ENCODE data around the gene FNDC8.
A peak's percentile ranks its signal among the peaks of the same experiment; 100 is the strongest.
"Not testable (repeated sequence)": the region's sequence is repeated elsewhere in the genome, so short reads cannot be mapped to it uniquely, and the experiment has no call there.

FNDC8 gene

DNA sequence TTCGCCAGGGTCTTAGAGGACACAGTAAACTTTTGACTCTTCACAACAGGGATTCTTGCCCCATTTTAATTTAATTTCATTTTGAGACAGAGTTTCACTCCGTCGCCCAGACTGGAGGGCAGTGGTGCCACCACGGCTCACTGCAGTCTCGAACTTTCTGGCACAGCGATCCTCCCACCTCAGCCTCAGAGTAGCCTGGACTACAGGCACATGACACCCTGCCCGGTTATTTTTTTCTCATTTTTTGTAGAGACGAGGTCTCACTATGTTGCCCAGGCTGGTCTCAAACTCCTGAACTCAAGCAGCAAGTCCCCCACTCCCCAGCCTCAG lies 21.0 kb downstream of the FNDC8 start:
- TF ChIP-seq, protein P1, sequence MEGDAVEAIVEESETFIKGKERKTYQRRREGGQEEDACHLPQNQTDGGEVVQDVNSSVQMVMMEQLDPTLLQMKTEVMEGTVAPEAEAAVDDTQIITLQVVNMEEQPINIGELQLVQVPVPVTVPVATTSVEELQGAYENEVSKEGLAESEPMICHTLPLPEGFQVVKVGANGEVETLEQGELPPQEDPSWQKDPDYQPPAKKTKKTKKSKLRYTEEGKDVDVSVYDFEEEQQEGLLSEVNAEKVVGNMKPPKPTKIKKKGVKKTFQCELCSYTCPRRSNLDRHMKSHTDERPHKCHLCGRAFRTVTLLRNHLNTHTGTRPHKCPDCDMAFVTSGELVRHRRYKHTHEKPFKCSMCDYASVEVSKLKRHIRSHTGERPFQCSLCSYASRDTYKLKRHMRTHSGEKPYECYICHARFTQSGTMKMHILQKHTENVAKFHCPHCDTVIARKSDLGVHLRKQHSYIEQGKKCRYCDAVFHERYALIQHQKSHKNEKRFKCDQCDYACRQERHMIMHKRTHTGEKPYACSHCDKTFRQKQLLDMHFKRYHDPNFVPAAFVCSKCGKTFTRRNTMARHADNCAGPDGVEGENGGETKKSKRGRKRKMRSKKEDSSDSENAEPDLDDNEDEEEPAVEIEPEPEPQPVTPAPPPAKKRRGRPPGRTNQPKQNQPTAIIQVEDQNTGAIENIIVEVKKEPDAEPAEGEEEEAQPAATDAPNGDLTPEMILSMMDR (IDR thresholded peaks at IDR 0.05; ENCODE audit: insufficient read depth, low read length, missing control alignments): no peak
- DNase-seq (ENCODE audit: low read depth, low spot score): no peak
- peak overlapping the region; percentile 98 for H3K4me3 ChIP-seq (ENCODE audit: low read depth, low read length)
- POLR2A ChIA-PET: no interaction called here
- CTCF ChIA-PET: interaction anchor here (2.0 kb wide), 1 partner anchor 14 kb away, joined by 24 read pairs; no protein-coding TSS in a partner anchor

DNA sequence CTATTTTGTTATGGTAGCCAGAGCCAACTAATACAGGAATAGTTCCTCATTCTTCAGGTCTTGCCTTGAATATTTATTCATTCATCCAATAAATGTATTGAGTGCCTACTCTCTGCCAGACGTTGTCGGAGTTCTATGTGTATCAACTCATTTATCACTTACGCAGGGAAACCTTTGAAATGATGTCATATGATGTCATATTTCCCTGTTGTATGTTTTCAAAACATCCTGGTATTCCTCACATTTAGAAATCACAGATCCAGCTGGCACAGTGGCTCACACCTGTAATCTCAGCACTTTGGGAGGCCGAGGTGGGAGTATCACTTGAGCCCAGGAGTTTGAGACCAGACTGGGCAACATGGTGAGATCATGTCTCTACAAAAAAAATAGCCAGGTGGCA lies 23.4 kb downstream of the FNDC8 start:
- ChIA-PET POLR2A (no interaction called here), CTCF (interaction anchor here (2.1 kb wide), 1 partner anchor 126 kb away, joined by 5 read pairs; no protein-coding TSS in a partner anchor)
- DNase-seq (ENCODE audit: low read depth, low spot score): no peak
- H3K4me3 ChIP-seq (ENCODE audit: low read depth, low read length): no peak overlapping the region
- TF ChIP-seq, protein P1 (IDR thresholded peaks at IDR 0.05; ENCODE audit: insufficient read depth, low read length, missing control alignments): no peak

DNA sequence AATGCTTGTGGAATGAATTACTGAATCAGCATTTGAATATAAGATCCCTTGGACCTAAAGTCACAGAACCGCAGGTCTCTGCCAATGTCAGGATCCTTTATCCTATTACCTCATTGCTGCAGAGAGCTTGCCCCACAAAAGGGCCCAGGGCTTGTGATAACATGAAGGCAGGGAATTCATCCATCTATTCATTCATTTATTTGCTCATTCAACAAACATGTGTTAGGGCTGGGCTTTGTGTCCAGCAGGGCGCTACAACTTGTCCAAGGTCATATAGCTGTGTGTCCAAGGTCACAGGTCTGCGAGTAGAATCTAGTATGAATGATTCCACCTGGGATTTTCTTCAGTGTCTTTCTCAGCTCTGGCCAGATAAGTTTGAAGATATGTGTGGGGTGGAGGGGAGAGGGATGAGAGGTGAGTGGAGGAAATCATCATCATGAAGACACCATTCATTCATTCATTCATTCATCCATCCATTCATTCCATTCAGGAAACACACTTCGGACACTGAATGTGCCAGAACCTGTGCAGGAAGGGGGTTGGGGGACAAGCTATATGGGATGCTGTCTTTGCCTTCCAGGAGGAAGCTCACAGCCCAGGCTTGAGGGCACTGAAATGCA lies 24.9 kb downstream of the FNDC8 start:
- CTCF ChIA-PET: interaction anchor here (1.1 kb wide), 1 partner anchor 387 kb away, joined by 4 read pairs; no protein-coding TSS in a partner anchor
- TF ChIP-seq, protein P1 (IDR thresholded peaks at IDR 0.05; ENCODE audit: insufficient read depth, low read length, missing control alignments): no peak
- POLR2A ChIA-PET: no interaction called here
- no peak overlapping the region for H3K4me3 ChIP-seq (ENCODE audit: low read depth, low read length)
- no peak for DNase-seq (ENCODE audit: low read depth, low spot score)

DNA sequence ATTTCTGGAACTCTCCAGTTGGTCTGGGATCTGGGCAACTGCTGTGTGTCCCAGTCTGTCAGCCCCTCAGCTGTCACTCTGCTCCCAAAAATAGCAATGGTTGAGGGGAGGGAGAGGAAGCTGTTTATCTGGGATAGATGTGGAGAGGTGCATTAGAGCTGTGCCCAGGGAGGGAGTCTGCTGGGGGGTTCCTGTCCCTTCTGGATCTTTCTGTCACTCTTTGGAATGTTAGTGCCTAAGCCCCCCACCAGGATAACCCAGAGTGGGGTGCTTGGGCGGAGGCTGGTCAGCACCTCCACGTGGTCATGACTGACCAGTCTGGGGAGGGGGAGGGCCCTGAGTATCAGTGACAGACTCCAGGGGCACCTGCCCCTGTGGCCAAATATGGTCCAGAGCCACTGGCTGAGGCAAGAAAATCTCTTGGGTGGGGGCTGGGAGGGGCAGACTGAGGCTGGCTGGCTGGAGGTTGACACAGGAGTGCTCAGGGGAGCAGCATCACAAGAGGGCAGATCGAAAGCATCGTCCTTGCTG lies 26.0 kb downstream of the FNDC8 start, which contains the start of gene UNC45B:
Gene UNC45B (plus strand): TSS at position 443 of the 531 bp plus-strand sequence. CDS start 447 bp downstream, outside the sequence.
- POLR2A ChIA-PET: no interaction called here

GRCh38 chr17:35148144-35148543 lies 26.7 kb downstream of the FNDC8 start:
- ChIA-PET CTCF (interaction anchor here (1.1 kb wide), 1 partner anchor 390 kb away, joined by 3 read pairs; no protein-coding TSS in a partner anchor), POLR2A (no interaction called here)
- no peak for DNase-seq (ENCODE audit: low read depth, low spot score)
- TF ChIP-seq, protein P1 (IDR thresholded peaks at IDR 0.05; ENCODE audit: insufficient read depth, low read length, missing control alignments): no peak
- H3K4me3 ChIP-seq (ENCODE audit: low read depth, low read length): no peak overlapping the region

More for the DNA sequence above, 26.0 kb downstream of the FNDC8 start, which contains the start of gene UNC45B:
- H3K4me3 ChIP-seq (ENCODE audit: low read depth, low read length): no peak within 1 kb of the TSS
- CTCF ChIA-PET: interaction anchor here (1.1 kb wide), 1 partner anchor 391 kb away, joined by 3 read pairs; no protein-coding TSS in a partner anchor
- TF ChIP-seq, protein P1 (IDR thresholded peaks at IDR 0.05; ENCODE audit: insufficient read depth, low read length, missing control alignments): no peak
- no peak for DNase-seq (ENCODE audit: low read depth, low spot score)

GRCh38 chr17:35149941-35150340 lies 28.5 kb downstream of the FNDC8 start:
- TF ChIP-seq, protein P1 (IDR thresholded peaks at IDR 0.05; ENCODE audit: insufficient read depth, low read length, missing control alignments): no peak
- DNase-seq (ENCODE audit: low read depth, low spot score): no peak
- ChIA-PET POLR2A (no interaction called here), CTCF (interaction anchor here (1.1 kb wide), 1 partner anchor 597 kb away, joined by 3 read pairs; no protein-coding TSS in a partner anchor)
- no peak overlapping the region for H3K4me3 ChIP-seq (ENCODE audit: low read depth, low read length)

- POLR2A ChIA-PET; DNase-seq (ENCODE audit: low read depth, low spot score); CTCF ChIA-PET; H3K4me3 ChIP-seq (ENCODE audit: low read depth, low read length): not testable (repeated sequence)
Observed at GRCh38 chr17:35151080-35151479, 29.7 kb downstream of the FNDC8 start.
